PC-3 (cell line): ENCODE data around the gene TBCCD1. TPM values are rescaled to one million over a fixed set of nuclear protein-coding genes. Genes with fewer than 3 reads are reported as not detected.

Experiments used
- ATAC-seq: fragments of 200-7000 bp; cut with Tn5 transposase; 2 replicates; pipeline ENCODE4 v1.9.1; 2020; ENCODE audit warnings: mild to moderate bottlenecking, moderate library complexity
- Bru-seq: library from RNA; stranded (reverse); fragments of 400-500 nt; gene quantifications from one replicate; lab custom pipeline; 2021; lab: Mats Ljungman, UMichigan
- BruChase-seq, 2 experiments: library from RNA; stranded (reverse); fragments of 400-500 nt; gene quantifications; one replicate each; lab custom pipeline; 2021; lab: Mats Ljungman, UMichigan
- BruUV-seq: library from RNA; stranded (reverse); fragments of 400-500 nt; replicated peaks from 2 replicates; lab custom pipeline; 2021; lab: Mats Ljungman, UMichigan
- CTCF ChIA-PET: fragments of 300-600 bp; sonication (Branson Sonifier 250); formaldehyde crosslinking; loops from one replicate; lab custom pipeline; 2022; ENCODE audit warnings: antibody characterized with exemption; lab: Charles Lee
- POLR2A ChIA-PET: fragments of 300-600 bp; sonication (Branson Sonifier 250); formaldehyde crosslinking; loops from one replicate; lab custom pipeline; 2022; ENCODE audit warnings: antibody characterized with exemption; ENCODE audit not compliant: unreplicated experiment; lab: Charles Lee
- DNase-seq: peaks from one replicate; pipeline ENCODE4 v3.0.0-alpha.2; 2015
- H2AFZ ChIP-seq: fragments of 300-600 bp; sonication (generic); 2 replicates; pipeline ENCODE4 v1.6.0; 2016; ENCODE audit warnings: antibody characterized with exemption, low read length
- H3F3A ChIP-seq: fragments of 300-600 bp; sonication (generic); one replicate; pipeline ENCODE4 v1.6.0; 2017; ENCODE audit warnings: antibody characterized with exemption, low read length, control low read depth, mild to moderate bottlenecking; ENCODE audit not compliant: unreplicated experiment
- H3K27ac ChIP-seq: fragments of 300-600 bp; sonication (generic); 2 replicates; pipeline ENCODE4 v1.5.1; 2016; ENCODE audit warnings: mild to moderate bottlenecking, low read length
- H3K27me3 ChIP-seq: fragments of 300-600 bp; sonication (generic); 2 replicates; pipeline ENCODE4 v1.6.1; 2016; ENCODE audit warnings: low read length, mixed read lengths
- H3K36me3 ChIP-seq: fragments of 300-600 bp; sonication (generic); 2 replicates; pipeline ENCODE4 v1.6.1; 2016; ENCODE audit warnings: low read depth, mixed run types, low read length, mixed read lengths
- H3K4me1 ChIP-seq: fragments of 300-600 bp; sonication (generic); 2 replicates; pipeline ENCODE4 v1.5.1; 2016; ENCODE audit warnings: low read length; ENCODE audit not compliant: insufficient read depth
- H3K4me2 ChIP-seq: fragments of 300-600 bp; sonication (generic); 2 replicates; pipeline ENCODE4 v1.6.0; 2016; ENCODE audit warnings: low read length
- H3K4me3 ChIP-seq: fragments of 300-600 bp; sonication (generic); 2 replicates; pipeline ENCODE4 v1.5.1; 2016; ENCODE audit warnings: mild to moderate bottlenecking, low read length, mixed read lengths
- H3K79me2 ChIP-seq: fragments of 300-600 bp; sonication (generic); 2 replicates; pipeline ENCODE4 v1.6.1; 2017; ENCODE audit warnings: low read length, mixed read lengths
- H3K9ac ChIP-seq: fragments of 300-600 bp; sonication (generic); 2 replicates; pipeline ENCODE4 v1.6.0; 2016; ENCODE audit warnings: mild to moderate bottlenecking, low read length
- H3K9me2 ChIP-seq: fragments of 300-600 bp; sonication (generic); replicated peaks from 2 replicates; pipeline ENCODE4 v1.6.1; 2016; ENCODE audit warnings: mixed run types, low read length, mixed read lengths
- H3K9me3 ChIP-seq: fragments of 300-600 bp; sonication (generic); 2 replicates; pipeline ENCODE4 v1.6.1; 2016; ENCODE audit warnings: low read length, mixed read lengths
- H4K20me1 ChIP-seq: fragments of 300-600 bp; sonication (generic); 2 replicates; pipeline ENCODE4 v1.6.1; 2016; ENCODE audit warnings: low read length, mixed read lengths
- CTCF ChIP-seq: fragments of 300-600 bp; sonication (generic); conservative IDR thresholded peaks from 2 replicates; pipeline ENCODE4 v1.5.1; 2017; ENCODE audit warnings: antibody characterized with exemption, low read depth, mild to moderate bottlenecking, low read length
- EZH2 ChIP-seq: fragments of 300-600 bp; sonication (generic); IDR thresholded peaks from one replicate; pipeline ENCODE4 v1.6.1; 2017; ENCODE audit warnings: antibody characterized with exemption, mild to moderate bottlenecking, low read length; ENCODE audit not compliant: unreplicated experiment
- EZH2phosphoT487 ChIP-seq: fragments of 300-600 bp; sonication (generic); IDR thresholded peaks from 2 replicates; pipeline ENCODE4 v1.6.1; 2018; ENCODE audit warnings: mild to moderate bottlenecking, antibody characterized with exemption, low read length, borderline replicate concordance
- intact Hi-C: fragments of 100-400 bp; cut with micrococcal nuclease; formaldehyde crosslinking; loops from 2 replicates; pipeline ENCODE4 v1.9.0; 2023
- long read RNA-seq: library from polyadenylated mRNA; unstranded; transcript quantifications from one replicate; pipeline ENCODE4 v2.0.0, GENCODE V29; 2021; ENCODE audit not compliant: unreplicated experiment
- total RNA-seq: library from RNA; depleted of rRNA; stranded (reverse); fragments of >200 nt; gene quantifications from 2 replicates; pipeline ENCODE4 v1.2.3, GENCODE V29; 2014; rRNA removed

The TBCCD1 gene, protein sequence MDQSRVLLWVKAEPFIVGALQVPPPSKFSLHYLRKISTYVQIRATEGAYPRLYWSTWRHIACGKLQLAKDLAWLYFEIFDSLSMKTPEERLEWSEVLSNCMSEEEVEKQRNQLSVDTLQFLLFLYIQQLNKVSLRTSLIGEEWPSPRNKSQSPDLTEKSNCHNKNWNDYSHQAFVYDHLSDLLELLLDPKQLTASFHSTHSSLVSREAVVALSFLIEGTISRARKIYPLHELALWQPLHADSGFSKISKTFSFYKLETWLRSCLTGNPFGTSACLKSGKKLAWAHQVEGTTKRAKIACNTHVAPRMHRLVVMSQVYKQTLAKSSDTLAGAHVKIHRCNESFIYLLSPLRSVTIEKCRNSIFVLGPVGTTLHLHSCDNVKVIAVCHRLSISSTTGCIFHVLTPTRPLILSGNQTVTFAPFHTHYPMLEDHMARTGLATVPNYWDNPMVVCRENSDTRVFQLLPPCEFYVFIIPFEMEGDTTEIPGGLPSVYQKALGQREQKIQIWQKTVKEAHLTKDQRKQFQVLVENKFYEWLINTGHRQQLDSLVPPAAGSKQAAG
- total RNA-seq (16.6 and 17.0 TPM in 2 replicates), Bru-seq, nascent RNA (percentile 63 among the genes with signal in this experiment), BruChase-seq, experiment 1, labeled RNA remaining after a 6-hour chase (percentile 69 among the genes with signal in this experiment), BruChase-seq, experiment 2, labeled RNA remaining after a 2-hour chase (percentile 62 among the genes with signal in this experiment)
- long read RNA-seq, transcript TBCCD1-201 (8 exons, 2,441 nt): major isoform, 29 of 44 reads
- long read RNA-seq, partial matches to known transcripts: 3 of 44 reads
- long read RNA-seq, other reads (novel, unspliced or antisense): 12 of 44 reads

- BruUV-seq: TSS peak; percentile 13
- ChIA-PET POLR2A (no interaction called here), CTCF (no interaction called here)
- Histone ChIP-seq H3K36me3 (0 out of 2 replicates have a peak, but pooled peaks cover 6% of the 10 kb centered on the region), H3K9me2 (no peaks in the 10 kb centered on the region), H3K9me3 (no peaks in the 10 kb centered on the region), H2AFZ (peak within 1 kb of the TSS; percentile 97), H3K4me2 (peak within 1 kb of the TSS; percentile 90), H3K9ac (peak within 1 kb of the TSS; percentile 84), H3K79me2 (peaks cover 52% of the 10 kb centered on the region), H3K27ac (peak within 1 kb of the TSS; percentile 20; the same call in 1 of the 2 replicates), H3K4me3 (peak within 1 kb of the TSS; percentile 91), H3K4me1 (peaks cover 16% of the 10 kb centered on the region), H3K27me3 (no peaks in the 10 kb centered on the region), H4K20me1 (peaks cover 8% of the 10 kb centered on the region; the same call in 1 of the 2 replicates), H3F3A (no peaks in the 10 kb centered on the region)
- TF ChIP-seq EZH2 (no peak), EZH2phosphoT487 (peak; percentile 30; the same call in 1 of the 2 replicates)
- intact Hi-C loops: loop anchor here (1.0 to 10.0 kb wide), 2 partner anchors 218 to 254 kb away; partner anchors contain the start of gene EIF4A2
- DNase-seq: peak; percentile 90
- peak; percentile 57 for ATAC-seq
Measured at GRCh38 chr3:186567072-186567921, at the start of gene TBCCD1. Gene TBCCD1 (minus strand): TSS chr3:186567339. CDS start chr3:186564329, 3,010 bp downstream.

DNA sequence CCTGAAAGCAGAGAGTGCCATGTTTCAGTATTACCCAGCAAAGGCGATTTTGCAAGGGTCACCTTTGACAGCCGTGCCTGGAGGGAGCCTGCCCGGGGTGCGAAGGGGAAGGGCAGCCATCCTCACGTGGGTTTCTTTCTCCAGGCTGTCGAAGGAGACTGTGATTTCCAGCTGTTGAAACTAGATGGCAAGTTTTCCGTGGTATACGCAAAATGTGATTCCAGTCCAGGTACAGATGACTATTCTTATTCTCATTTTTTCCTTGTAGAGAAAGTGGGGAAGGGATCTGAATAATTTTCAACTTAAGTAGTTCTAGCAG, 49.1 kb upstream of the TBCCD1 start:
- Histone ChIP-seq H3K4me3 (no peak overlapping the region), H3K4me2 (peak overlapping the region; percentile 36), H3K9me3 (no peaks in the 10 kb centered on the region), H3K4me1 (peaks cover 16% of the 10 kb centered on the region), H3K9me2 (no peaks in the 10 kb centered on the region), H3K27ac (no peak overlapping the region; the same call in 1 of the 2 replicates), H2AFZ (no peak overlapping the region), H4K20me1 (no peaks in the 10 kb centered on the region), H3K36me3 (no peaks in the 10 kb centered on the region), H3K9ac (no peak overlapping the region), H3K27me3 (no peaks in the 10 kb centered on the region), H3K79me2 (no peaks in the 10 kb centered on the region), H3F3A (no peaks in the 10 kb centered on the region)
- intact Hi-C loops: loop anchor here (2.0 kb wide), 1 partner anchor 75 kb away; no protein-coding TSS in a partner anchor
- no TSS peak for BruUV-seq
- TF ChIP-seq EZH2phosphoT487 (no peak), CTCF (no peak)
- ATAC-seq (no peak), DNase-seq (no peak)
- ChIA-PET POLR2A (interaction anchor here (0.5 to 1.0 kb wide), 3 partner anchors 46 to 211 kb away, joined by 4 to 7 read pairs (median 5); partner anchors contain the start of gene DNAJB11), CTCF (interaction anchor here (1.2 to 1.6 kb wide), 4 partner anchors 46 to 205 kb away, joined by 7 to 10 read pairs (median 8); partner anchors contain the start of gene DNAJB11)
